Pancreas (tissue), 10 donors: Measurements from ENCODE around the gene ABLIM2. TPM values are rescaled to one million over a fixed set of nuclear protein-coding genes. Genes with fewer than 3 reads are reported as not detected.

Experiments
- ATAC-seq, 4 donors: fragments of 200-7000 bp; cut with Tn5 transposase; one replicate each; pipeline versions ENCODE4 v1.8.0 to v1.9.1; 2020; ENCODE audit warnings: mild to moderate bottlenecking in 4 of 4, moderate library complexity in 4 of 4
- DNase-seq, 6 donors: peaks; one replicate each; pipeline ENCODE4 v3.0.0-alpha.2; 2020
- FAIRE-seq: peaks from 2 replicates; lab custom pipeline; 2012; peaks lifted over from hg19 to GRCh38; lab: Jason Lieb, UNC
- H3K27ac ChIP-seq, 4 donors: fragments of 200-600 bp; sonication (generic); 1 replicate in 3 of 4; 2 replicates in 1 of 4; pipeline versions ENCODE4 v1.5.0 to v1.8.0; 2020
- H3K27me3 ChIP-seq, 4 donors: fragments of 200-600 bp; one replicate each; pipeline ENCODE4 v1.8.0; 2021
- H3K36me3 ChIP-seq, 3 donors: fragments of 200-600 bp; sonication (generic) in 1 of 3; one replicate each; pipeline versions ENCODE4 v1.5.0 to v1.8.0; 2020 to 2021
- H3K4me1 ChIP-seq, 3 donors: fragments of 200-600 bp; one replicate each; pipeline ENCODE4 v1.8.0; 2021
- H3K4me3 ChIP-seq, 4 donors: fragments of 200-600 bp; sonication (generic) in 2 of 4; one replicate each; pipeline versions ENCODE4 v1.5.0 to v1.8.0; 2020 to 2021
- H3K9me3 ChIP-seq, 4 donors: fragments of 200-600 bp; one replicate each; pipeline ENCODE4 v1.8.0; 2021
- WGBS, 2 donors: extraction: QIAGEN DNeasy Blood & Tissue Kit; methylation state at CpG; one replicate each; pipeline ENCODE4 v1.1.7; 2013; 5-methylcytosine and 5-hydroxymethylcytosine counted together
- intact Hi-C, 3 donors: fragments of 100-400 bp; cut with DNase I; formaldehyde crosslinking; loops; one replicate each; pipeline versions ENCODE4 v1.11.1 to v1.14.2; 2022
- polyA plus RNA-seq, 2 donors: library from polyadenylated mRNA; stranded (reverse); fragments of 200-250 nt; gene quantifications; one replicate each; pipeline ENCODE4 v1.2.3, GENCODE V29; 2013
- total RNA-seq, 6 donors: library from RNA; stranded (reverse); fragmentation: NEBNext Ultra II Directional in 4 of 6; extraction: Animal tissue kit (Norgen Biotek cat#: 25700) in 4 of 6; gene quantifications; one replicate each; pipeline versions ENCODE4 v1.2.1 to v1.2.4, GENCODE V29; 2021 to 2023
- TF ChIP-seq, protein P1 (sequence below), 4 donors: fragments of 200-600 bp; sonication (generic) in 3 of 4; IDR thresholded peaks; one replicate each; pipeline versions ENCODE4 v1.5.0 to v1.8.0; 2021; ENCODE audit warnings: antibody characterized with exemption in 4 of 4
- donor health status: healthy with polysubstance abuse.
- donor health status: DM: no; HTN: no; CAD: no; lungs with moderate emphysema.
- donor health status: DM: no; HTN: no; CAD: no.
- donor health status: control.
- donor health status: control.
- donor health status: Bipolar disorder and iron deficiency.
- donor health status: DM: yes; HTN: yes; CAD: no.
- donor health status: DM: no; HTN: no; CAD: no.
- donor health status: DM: no; HTN: no; CAD: no.
- donor health status: DM: yes; HTN: yes; CAD: no.

The ABLIM2 gene
- total and polyA plus RNA-seq, 8 donors, result 4.3 to 13.1 (median 6.6) TPM

DNA sequence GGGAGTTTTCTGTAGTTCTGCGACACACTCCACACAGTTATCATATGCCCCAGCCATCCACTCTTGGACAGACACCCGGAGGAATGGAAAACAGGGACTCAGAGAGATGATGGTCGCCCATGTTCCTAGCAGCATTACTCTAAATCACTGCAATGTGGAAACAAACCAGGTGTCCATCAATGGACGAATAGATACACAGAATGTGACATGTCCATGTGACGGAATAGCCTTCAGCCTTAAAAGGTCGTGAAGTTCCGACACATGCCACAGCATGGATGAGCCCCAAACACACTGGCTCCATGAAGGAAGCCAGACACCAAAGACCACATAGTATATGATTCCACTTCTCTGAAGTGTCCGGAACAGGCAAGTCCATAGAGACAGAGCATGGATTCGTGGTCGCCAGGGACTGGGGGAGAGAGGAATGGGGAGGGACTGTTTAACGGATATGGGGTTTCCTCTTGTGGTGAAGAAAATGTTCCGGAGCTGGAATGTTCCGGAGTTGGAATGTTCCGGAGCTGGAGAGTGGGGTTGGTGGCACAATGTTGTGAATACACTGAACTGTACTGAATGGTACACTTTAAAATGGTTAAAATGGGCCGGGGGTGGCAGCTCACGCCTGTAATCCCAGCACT lies 190.2 kb downstream of the ABLIM2 start:
- 81 to 83% methylated on average over 16 of the region's 16 CpGs for WGBS, 2 donors
- ATAC-seq, result no peak
- intact Hi-C loops, result no loop called here

DNA sequence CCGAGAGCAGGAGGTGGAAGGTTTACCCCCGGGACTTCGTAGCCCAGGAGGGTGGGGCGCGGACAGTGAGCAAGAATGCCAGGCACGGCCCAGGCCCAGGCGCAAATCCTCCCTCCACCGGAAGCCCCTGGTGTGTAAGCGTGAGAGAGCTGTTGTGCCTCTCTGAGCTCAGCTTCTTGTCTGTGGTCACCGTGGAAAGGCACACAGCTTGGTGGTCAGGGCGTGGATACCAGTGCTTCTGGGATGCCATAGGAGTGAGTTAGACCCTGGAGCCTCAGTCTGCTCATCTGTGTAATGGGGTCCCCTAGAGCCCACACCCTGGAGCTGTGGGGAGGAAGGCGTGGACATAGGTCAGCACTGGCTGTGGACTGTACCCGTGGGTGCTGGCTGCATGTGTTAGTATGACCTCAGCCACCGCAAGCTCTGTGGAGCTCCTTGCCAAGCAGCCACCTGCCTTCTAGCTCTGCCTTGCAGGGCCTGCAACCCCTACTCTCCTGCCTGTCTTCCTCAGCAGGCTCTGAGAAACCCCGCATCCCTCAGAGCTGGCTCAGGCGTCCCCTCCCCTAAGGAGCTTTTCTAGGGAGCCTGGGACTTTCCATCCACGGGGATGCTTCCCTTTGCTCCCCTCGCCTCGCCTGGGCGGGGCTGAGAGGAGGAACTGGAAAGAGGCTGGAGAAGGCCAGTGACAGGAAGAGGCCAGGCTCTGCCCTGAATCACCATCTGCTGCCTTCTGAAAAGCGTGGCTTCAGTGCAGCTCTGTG lies 190.9 kb downstream of the ABLIM2 start:
- TF ChIP-seq, protein P1, sequence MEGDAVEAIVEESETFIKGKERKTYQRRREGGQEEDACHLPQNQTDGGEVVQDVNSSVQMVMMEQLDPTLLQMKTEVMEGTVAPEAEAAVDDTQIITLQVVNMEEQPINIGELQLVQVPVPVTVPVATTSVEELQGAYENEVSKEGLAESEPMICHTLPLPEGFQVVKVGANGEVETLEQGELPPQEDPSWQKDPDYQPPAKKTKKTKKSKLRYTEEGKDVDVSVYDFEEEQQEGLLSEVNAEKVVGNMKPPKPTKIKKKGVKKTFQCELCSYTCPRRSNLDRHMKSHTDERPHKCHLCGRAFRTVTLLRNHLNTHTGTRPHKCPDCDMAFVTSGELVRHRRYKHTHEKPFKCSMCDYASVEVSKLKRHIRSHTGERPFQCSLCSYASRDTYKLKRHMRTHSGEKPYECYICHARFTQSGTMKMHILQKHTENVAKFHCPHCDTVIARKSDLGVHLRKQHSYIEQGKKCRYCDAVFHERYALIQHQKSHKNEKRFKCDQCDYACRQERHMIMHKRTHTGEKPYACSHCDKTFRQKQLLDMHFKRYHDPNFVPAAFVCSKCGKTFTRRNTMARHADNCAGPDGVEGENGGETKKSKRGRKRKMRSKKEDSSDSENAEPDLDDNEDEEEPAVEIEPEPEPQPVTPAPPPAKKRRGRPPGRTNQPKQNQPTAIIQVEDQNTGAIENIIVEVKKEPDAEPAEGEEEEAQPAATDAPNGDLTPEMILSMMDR (IDR thresholded peaks at IDR 0.05), result no peak
- 91% methylated on average over 21 of the region's 21 CpGs for WGBS, 2 donors
- no peak for FAIRE-seq

More for the DNA sequence above, 190.2 kb downstream of the ABLIM2 start:
- FAIRE-seq (no peak), DNase-seq (no peak)
- H3K9me3 ChIP-seq, result no peaks in the 10 kb centered on the region
- H3K4me3 ChIP-seq, result no peak overlapping the region
- peak overlapping the region in 1 of 4 donors; percentile 47 for H3K27ac ChIP-seq
- H3K27me3 ChIP-seq, result no peaks in the 10 kb centered on the region
- no peaks in the 10 kb centered on the region for H3K36me3 ChIP-seq
- TF ChIP-seq, protein P1 (IDR thresholded peaks at IDR 0.05), result no peak
- H3K4me1 ChIP-seq, result no peaks in the 10 kb centered on the region

DNA sequence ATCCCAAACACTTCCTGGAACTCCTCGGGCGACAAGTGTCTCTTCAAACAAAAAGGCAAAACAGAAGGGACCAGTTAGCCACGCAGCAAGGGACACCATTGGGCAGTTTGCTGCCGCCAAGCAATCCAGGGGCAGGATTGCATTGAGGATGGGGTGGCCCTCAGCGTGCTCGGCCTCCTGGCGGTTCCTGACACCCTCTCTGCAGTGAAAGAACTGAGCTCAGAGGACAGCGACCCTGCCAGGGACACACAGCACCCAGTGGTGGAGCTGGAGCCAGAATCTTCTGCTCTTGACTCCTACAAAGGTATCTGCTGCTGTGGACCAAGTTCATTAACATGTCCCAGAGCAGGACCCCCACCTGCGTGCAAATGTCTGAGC lies 191.6 kb downstream of the ABLIM2 start:
- H3K36me3 ChIP-seq, result no peaks in the 10 kb centered on the region
- no peak overlapping the region for H3K4me3 ChIP-seq
- ATAC-seq (no peak), DNase-seq (no peak), FAIRE-seq (no peak)
- H3K9me3 ChIP-seq, result no peaks in the 10 kb centered on the region
- no peak overlapping the region for H3K27ac ChIP-seq
- no peaks in the 10 kb centered on the region for H3K27me3 ChIP-seq
- TF ChIP-seq, protein P1 (IDR thresholded peaks at IDR 0.05), result no peak
- intact Hi-C loops, result no loop called here
- 77 to 86% methylated on average over 9 of the region's 9 CpGs for WGBS, 2 donors
- no peaks in the 10 kb centered on the region for H3K4me1 ChIP-seq

More for the DNA sequence above, 190.9 kb downstream of the ABLIM2 start:
- Histone ChIP-seq H3K4me3 (no peak overlapping the region), H3K27me3 (no peaks in the 10 kb centered on the region), H3K27ac (peak overlapping the region in 1 of 4 donors; percentile 47), H3K36me3 (no peaks in the 10 kb centered on the region), H3K9me3 (no peaks in the 10 kb centered on the region), H3K4me1 (no peaks in the 10 kb centered on the region)
- intact Hi-C loops, result no loop called here
- DNase-seq, result no peak
- peak in 1 of 4 donors; percentile 19 for ATAC-seq

DNA sequence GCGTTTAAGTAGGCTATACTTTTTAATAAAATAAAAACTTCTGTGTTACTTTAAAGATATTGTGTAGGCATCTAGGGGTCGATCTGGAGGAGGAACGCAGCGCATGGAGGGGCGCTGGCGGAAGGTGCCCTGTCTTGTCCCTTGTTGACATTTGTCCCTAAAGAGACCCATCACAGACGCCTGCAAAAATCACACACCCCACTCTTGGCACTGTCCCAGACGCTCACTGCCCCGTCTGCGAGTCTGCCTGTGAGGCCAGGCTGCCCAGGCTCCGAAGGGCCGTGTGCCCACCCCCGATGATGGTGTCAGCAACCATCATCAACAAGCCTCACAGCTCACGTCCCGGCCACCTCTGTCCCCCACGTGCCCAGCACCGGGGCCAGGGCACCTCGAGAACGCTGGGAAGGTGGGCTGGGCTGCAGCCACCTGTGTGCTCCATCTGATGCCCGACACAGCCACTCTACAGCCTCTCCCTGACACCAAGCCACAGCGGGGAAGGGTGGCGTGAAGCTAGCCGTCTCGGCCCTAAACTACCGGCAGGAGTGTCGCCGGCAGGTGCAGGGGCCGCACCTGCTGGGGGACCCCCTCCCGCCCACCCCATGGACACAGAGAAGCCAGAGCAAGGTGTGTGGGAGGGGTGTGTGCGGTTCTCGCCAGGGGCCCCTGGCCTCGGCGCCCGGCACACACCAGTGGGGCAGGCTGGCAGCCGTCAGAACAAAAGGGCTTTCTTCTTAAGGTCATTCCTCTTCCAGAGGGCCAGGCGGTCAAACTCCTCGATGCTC lies 192.1 kb downstream of the ABLIM2 start:
- TF ChIP-seq, protein P1 (IDR thresholded peaks at IDR 0.05), result no peak
- H3K27me3 ChIP-seq, result no peaks in the 10 kb centered on the region
- H3K9me3 ChIP-seq, result no peaks in the 10 kb centered on the region
- WGBS, 2 donors, result 81% methylated on average over 37 of the region's 37 CpGs
- DNase-seq (no peak), FAIRE-seq (no peak), ATAC-seq (no peak)
- H3K4me1 ChIP-seq, result no peaks in the 10 kb centered on the region
- no peak overlapping the region for H3K27ac ChIP-seq
- no peak overlapping the region for H3K4me3 ChIP-seq
- intact Hi-C loops, result no loop called here
- no peaks in the 10 kb centered on the region for H3K36me3 ChIP-seq
